B cell (primary cell): ENCODE measurements around the gene SKA3. TPM values are rescaled to one million over a fixed set of nuclear protein-coding genes. Genes with fewer than 3 reads are reported as not detected.
"Not testable (repeated sequence)": the region's sequence is repeated elsewhere in the genome, so short reads cannot be mapped to it uniquely, and the experiment has no call there.

Source experiments
- ATAC-seq: fragments of 200-7000 bp; cut with Tn5 transposase; one replicate; pipeline ENCODE4 v1.10.0; 2021; ENCODE audit warnings: low read depth, mild to moderate bottlenecking, moderate number of reproducible peaks, moderate library complexity
- CTCF ChIA-PET: fragments of 350-600 bp; sonication (Branson Sonifier 250); formaldehyde crosslinking; loops from one replicate; lab custom pipeline; 2021; ENCODE audit warnings: antibody characterized with exemption, inconsistent platforms; lab: Charles Lee
- POLR2A ChIA-PET: fragments of 350-600 bp; sonication (Branson Sonifier 250); formaldehyde crosslinking; loops from one replicate; lab custom pipeline; 2021; ENCODE audit warnings: antibody characterized with exemption; lab: Charles Lee
- DNase-seq: peaks from one replicate; pipeline ENCODE4 v3.0.0; 2013
- H2AFZ ChIP-seq: 2 replicates; pipeline ENCODE4 v1.6.1; 2012; ENCODE audit warnings: mild to moderate bottlenecking, low read depth, low read length; ENCODE audit not compliant: insufficient read depth, poor library complexity, severe bottlenecking
- H3K27ac ChIP-seq, 2 donors: 1 replicate in 1 of 2; 2 replicates in 1 of 2; pipeline ENCODE4 v1.5.1; 2012 to 2013; ENCODE audit warnings: low read length in 2 of 2, mild to moderate bottlenecking in 2 of 2, moderate library complexity in 1 of 2
- H3K27me3 ChIP-seq, 4 experiments: fragments of 200-600 bp in 1 of 4; sonication (generic) in 1 of 4; replicated peaks in 1 of 4; 1 replicate in 2 of 4; 2 replicates in 2 of 4; pipeline versions ENCODE4 v1.6.1 to v1.7.0; 2013 to 2016; ENCODE audit warnings: low read length in 3 of 4, mild to moderate bottlenecking in 2 of 4, mixed read lengths in 1 of 4, moderate library complexity in 1 of 4; ENCODE audit not compliant: insufficient read depth in 4 of 4, control insufficient read depth in 3 of 4; ENCODE audit errors: control extremely low read depth in 1 of 4
- H3K36me3 ChIP-seq, 2 experiments: replicated peaks in 1 of 2; 1 replicate in 1 of 2; 2 replicates in 1 of 2; pipeline versions ENCODE4 v1.6.1 to v1.7.1; 2013; ENCODE audit warnings: low read length in 1 of 2; ENCODE audit not compliant: insufficient read depth in 2 of 2, control insufficient read depth in 1 of 2; ENCODE audit errors: control extremely low read depth in 1 of 2, extremely low read depth in 1 of 2
- H3K4me1 ChIP-seq, 2 donors: fragments of 200-600 bp in 1 of 2; sonication (generic) in 1 of 2; 1 replicate in 1 of 2; 2 replicates in 1 of 2; pipeline versions ENCODE4 v1.5.1 to v1.6.1; 2013 to 2017; ENCODE audit warnings: low read length in 2 of 2; ENCODE audit not compliant: control insufficient read depth in 2 of 2, insufficient read depth in 2 of 2
- H3K4me2 ChIP-seq: replicated peaks from 2 replicates; pipeline ENCODE3; 2012; ENCODE audit warnings: mild to moderate bottlenecking, low read depth, low read length; ENCODE audit not compliant: poor library complexity, severe bottlenecking
- H3K4me3 ChIP-seq, 5 experiments: fragments of 200-600 bp in 1 of 5; sonication (generic) in 1 of 5; 1 replicate in 3 of 5; 2 replicates in 2 of 5; pipeline versions ENCODE4 v1.5.1 to v1.7.0; 2011 to 2016; ENCODE audit warnings: low read length in 4 of 5, mild to moderate bottlenecking in 4 of 5, low read depth in 2 of 5, control low read depth in 1 of 5, moderate library complexity in 1 of 5; ENCODE audit not compliant: insufficient read depth in 1 of 5; ENCODE audit errors: control extremely low read depth in 1 of 5, extremely low read depth in 1 of 5
- H3K79me2 ChIP-seq: fragments of 200-600 bp; sonication (generic); one replicate; pipeline ENCODE4 v1.6.0; 2016; ENCODE audit warnings: low read length; ENCODE audit not compliant: control insufficient read depth, insufficient read depth
- H3K9ac ChIP-seq: fragments of 200-600 bp; sonication (generic); 2 replicates; pipeline ENCODE4 v1.6.1; 2017; ENCODE audit warnings: mild to moderate bottlenecking, low read length, moderate library complexity
- H3K9me3 ChIP-seq, 3 donors: one replicate each; pipeline versions ENCODE4 v1.6.1 to v1.7.1; 2013; ENCODE audit warnings: low read length in 2 of 3; ENCODE audit not compliant: control insufficient read depth in 2 of 3, insufficient read depth in 1 of 3; ENCODE audit errors: control extremely low read depth in 1 of 3
- H4K20me1 ChIP-seq: 2 replicates; pipeline ENCODE4 v1.6.0; 2012; ENCODE audit warnings: mild to moderate bottlenecking, low read length; ENCODE audit not compliant: insufficient read depth, control insufficient read depth, poor library complexity, severe bottlenecking
- H3K27ac Mint-ChIP-seq: one replicate; pipeline ENCODE4 v1.8.0; 2021; ENCODE audit warnings: mixed read lengths
- H3K27me3 Mint-ChIP-seq: one replicate; pipeline ENCODE4 v1.8.0; 2021; ENCODE audit warnings: mixed read lengths
- H3K4me1 Mint-ChIP-seq: one replicate; pipeline ENCODE4 v1.8.0; 2021; ENCODE audit warnings: mixed read lengths
- H3K4me3 Mint-ChIP-seq: one replicate; pipeline ENCODE4 v1.8.0; 2021; ENCODE audit warnings: mixed read lengths
- H3K9me3 Mint-ChIP-seq: one replicate; pipeline ENCODE4 v1.8.0; 2022; ENCODE audit warnings: mixed read lengths; ENCODE audit not compliant: insufficient read depth
- EZH2 ChIP-seq: IDR thresholded peaks from 2 replicates; pipeline ENCODE4 v1.6.1; 2012; ENCODE audit warnings: borderline replicate concordance, low read depth, mild to moderate bottlenecking, moderate library complexity, low read length; ENCODE audit not compliant: insufficient read depth, poor library complexity, severe bottlenecking
- WGBS: methylation state at CpG from one replicate; pipeline ENCODE4 v1.1.5; 2013; ENCODE audit warnings: missing lambda C conversion rate; ENCODE audit not compliant: insufficient coverage; 5-methylcytosine and 5-hydroxymethylcytosine counted together
- intact Hi-C: fragments of 100-400 bp; cut with micrococcal nuclease; formaldehyde crosslinking; loops from one replicate; pipeline ENCODE4 v1.10.0; 2022
- polyA plus RNA-seq: library from polyadenylated mRNA; depleted of rRNA; stranded (reverse); fragments of >200 nt; gene quantifications from 2 replicates; pipeline ENCODE4 v1.2.3, GENCODE V29; 2012
- total RNA-seq, 2 donors: library from RNA; stranded (reverse); fragments of 120-200 nt in 1 of 2; gene quantifications; 1 replicate in 1 of 2; 2 replicates in 1 of 2; pipeline versions ENCODE4 v1.2.3 to v1.2.4, GENCODE V29; 2013 to 2022
- TF ChIP-seq, protein P1 (sequence below): fragments of 200-600 bp; IDR thresholded peaks from one replicate; pipeline ENCODE4 v1.8.0; 2022; ENCODE audit warnings: antibody characterized with exemption, mild to moderate bottlenecking

The SKA3 gene
- total and polyA plus RNA-seq, 2 donors (not counting 1 experiment from before 2014, with no cell fraction given): 0.07 to 0.20 TPM

DNA sequence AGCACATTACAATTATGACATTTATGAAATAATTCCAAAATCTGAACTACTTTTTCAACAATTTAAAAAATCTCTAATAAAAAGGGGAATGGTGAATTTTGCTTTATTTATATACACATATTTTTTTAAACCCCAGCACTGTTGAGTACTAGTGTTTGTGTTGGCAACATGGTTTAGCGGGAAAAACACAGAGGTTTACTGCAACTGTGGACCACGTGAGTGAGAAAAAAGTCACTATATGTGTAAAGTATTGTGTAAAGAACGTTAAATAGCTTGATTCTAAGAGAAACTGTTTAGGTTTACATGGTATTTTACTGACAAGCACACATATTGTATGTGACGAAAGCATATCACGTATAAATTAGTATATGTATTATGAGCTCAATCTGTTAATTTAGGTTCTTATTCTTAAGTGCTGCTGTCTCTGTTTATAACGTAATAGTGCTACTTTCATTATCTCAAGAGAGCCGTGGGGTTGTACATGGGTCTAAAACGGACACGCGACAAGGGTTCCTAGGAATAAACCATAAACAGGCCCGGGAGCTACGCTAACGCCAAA lies 617 bp downstream of the SKA3 start:
- H3K9me3 Mint-ChIP-seq: no peaks in the 10 kb centered on the region
- intact Hi-C loops: loop anchor here (1.0 to 10.0 kb wide), 5 partner anchors 123 to 1541 kb away; partner anchors contain the start of genes MPHOSPH8, XPO4 and ZDHHC20
- H3K79me2 ChIP-seq: peaks cover 16% of the 10 kb centered on the region

DNA sequence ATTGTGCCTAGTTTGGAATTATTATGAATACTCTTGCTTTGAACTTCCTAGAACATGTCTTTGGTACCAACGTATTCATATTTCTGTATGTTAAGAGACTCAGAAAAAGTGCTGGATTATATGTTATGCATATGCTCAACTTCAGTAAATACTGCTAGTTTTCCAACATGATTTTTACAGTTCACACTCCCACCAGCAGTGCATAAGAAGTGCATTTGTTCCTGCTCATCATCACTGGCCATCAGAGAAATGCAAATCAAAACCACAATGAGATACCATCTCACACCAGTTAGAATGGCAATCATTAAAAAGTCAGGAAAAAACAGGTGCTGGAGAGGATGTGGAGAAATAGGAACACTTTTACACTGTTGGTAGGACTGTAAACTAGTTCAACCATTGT lies 2.6 kb downstream of the SKA3 start:
- Histone ChIP-seq H3K79me2 (peaks cover 16% of the 10 kb centered on the region), H3K4me1 (peaks cover 11 to 15% of the 10 kb centered on the region in 2 donors)
- WGBS: no CpG with 5 or more reads among the region's 1 CpG
- H3K9me3 Mint-ChIP-seq, H3K4me3 Mint-ChIP-seq, H3K27me3 Mint-ChIP-seq, H3K36me3 ChIP-seq, CTCF ChIA-PET, POLR2A ChIA-PET, H2AFZ ChIP-seq, ATAC-seq, H3K9ac ChIP-seq, H3K27ac ChIP-seq, H3K27ac Mint-ChIP-seq, H3K27me3 ChIP-seq, H4K20me1 ChIP-seq, H3K4me3 ChIP-seq, H3K9me3 ChIP-seq, H3K4me2 ChIP-seq, DNase-seq: not testable (repeated sequence)
- intact Hi-C loops: loop anchor here (10.0 kb wide), 1 partner anchor 1539 kb away; the partner anchor contains the start of gene MPHOSPH8
- H3K4me1 Mint-ChIP-seq: peaks cover 15% of the 10 kb centered on the region

More for the DNA sequence above, 617 bp downstream of the SKA3 start:
- peaks cover 15% of the 10 kb centered on the region for H3K4me1 Mint-ChIP-seq
- H3K36me3 ChIP-seq: no peaks in the 10 kb centered on the region
- DNase-seq (no peak), ATAC-seq (no peak)
- no peaks in the 10 kb centered on the region for H4K20me1 ChIP-seq
- H2AFZ ChIP-seq: peak overlapping the region; percentile 87
- H3K9me3 ChIP-seq: no peaks in the 10 kb centered on the region
- TF ChIP-seq, protein P1, sequence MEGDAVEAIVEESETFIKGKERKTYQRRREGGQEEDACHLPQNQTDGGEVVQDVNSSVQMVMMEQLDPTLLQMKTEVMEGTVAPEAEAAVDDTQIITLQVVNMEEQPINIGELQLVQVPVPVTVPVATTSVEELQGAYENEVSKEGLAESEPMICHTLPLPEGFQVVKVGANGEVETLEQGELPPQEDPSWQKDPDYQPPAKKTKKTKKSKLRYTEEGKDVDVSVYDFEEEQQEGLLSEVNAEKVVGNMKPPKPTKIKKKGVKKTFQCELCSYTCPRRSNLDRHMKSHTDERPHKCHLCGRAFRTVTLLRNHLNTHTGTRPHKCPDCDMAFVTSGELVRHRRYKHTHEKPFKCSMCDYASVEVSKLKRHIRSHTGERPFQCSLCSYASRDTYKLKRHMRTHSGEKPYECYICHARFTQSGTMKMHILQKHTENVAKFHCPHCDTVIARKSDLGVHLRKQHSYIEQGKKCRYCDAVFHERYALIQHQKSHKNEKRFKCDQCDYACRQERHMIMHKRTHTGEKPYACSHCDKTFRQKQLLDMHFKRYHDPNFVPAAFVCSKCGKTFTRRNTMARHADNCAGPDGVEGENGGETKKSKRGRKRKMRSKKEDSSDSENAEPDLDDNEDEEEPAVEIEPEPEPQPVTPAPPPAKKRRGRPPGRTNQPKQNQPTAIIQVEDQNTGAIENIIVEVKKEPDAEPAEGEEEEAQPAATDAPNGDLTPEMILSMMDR: no peak
- TF ChIP-seq EZH2: no peak
- peak overlapping the region; percentile 97 for H3K27ac Mint-ChIP-seq
- ChIA-PET CTCF (interaction anchor here (0.7 to 2.7 kb wide), 5 partner anchors 37 to 304 kb away, joined by 3 to 25 read pairs (median 4); no protein-coding TSS in a partner anchor), POLR2A (interaction anchor here (0.7 to 1.5 kb wide), 3 partner anchors 34 to 428 kb away, joined by 3 to 6 read pairs (median 4); partner anchors contain the start of gene MICU2)
- peak overlapping the region; percentile 90 for H3K4me2 ChIP-seq
- peak overlapping the region; percentile 80 for H3K9ac ChIP-seq
- H3K27me3 Mint-ChIP-seq: no peaks in the 10 kb centered on the region
- H3K27ac ChIP-seq: peak overlapping the region in 1 of 2 donors; percentile 82
- peaks cover 11 to 15% of the 10 kb centered on the region in 2 donors for H3K4me1 ChIP-seq
- H3K4me3 ChIP-seq: peak overlapping the region; percentile 18 to 97 (median 94)
- H3K4me3 Mint-ChIP-seq: peak overlapping the region; percentile 98
- WGBS: under 1% methylated on average over 7 of the region's 13 CpGs
- H3K27me3 ChIP-seq: no peaks in the 10 kb centered on the region
